Astrocyte (in vitro differentiated cells and primary cell): ENCODE data around the gene UBQLN4. TPM values are rescaled to one million over a fixed set of nuclear protein-coding genes. Genes with fewer than 3 reads are reported as not detected.

Experiments
- DNase-seq: peaks from one replicate; pipeline ENCODE4 v3.0.0-alpha.2; 2010; ENCODE audit warnings: low read depth
- FAIRE-seq: peaks from 2 replicates; lab custom pipeline; 2011; peaks lifted over from hg19 to GRCh38; lab: Jason Lieb, UNC
- H2AFZ ChIP-seq: 2 replicates; pipeline ENCODE4 v1.6.0; 2012; ENCODE audit warnings: low read depth, low read length, inconsistent platforms
- H3K27ac ChIP-seq: 2 replicates; pipeline ENCODE4 v1.5.1; 2011; ENCODE audit warnings: low read depth, low read length, inconsistent platforms
- H3K27me3 ChIP-seq: 2 replicates; pipeline ENCODE4 v1.6.0; 2011; ENCODE audit warnings: low read length, inconsistent platforms; ENCODE audit not compliant: insufficient read depth
- H3K36me3 ChIP-seq: 2 replicates; pipeline ENCODE4 v1.5.1; 2011; ENCODE audit warnings: low read length, inconsistent platforms; ENCODE audit not compliant: insufficient read depth
- H3K4me1 ChIP-seq: 2 replicates; pipeline ENCODE4 v1.5.1; 2011; ENCODE audit warnings: low read length, inconsistent platforms; ENCODE audit not compliant: insufficient read depth
- H3K4me2 ChIP-seq: 2 replicates; pipeline ENCODE4 v1.6.0; 2012; ENCODE audit warnings: low read length, inconsistent platforms
- H3K4me3 ChIP-seq: 2 replicates; pipeline ENCODE4 v1.5.1; 2011; ENCODE audit warnings: low read depth, mild to moderate bottlenecking, low read length, inconsistent platforms; ENCODE audit not compliant: insufficient read depth
- H3K79me2 ChIP-seq: 2 replicates; pipeline ENCODE4 v1.6.0; 2012; ENCODE audit warnings: mild to moderate bottlenecking, low read length, inconsistent platforms; ENCODE audit not compliant: insufficient read depth
- H3K9ac ChIP-seq: 2 replicates; pipeline ENCODE4 v1.6.0; 2012; ENCODE audit warnings: mild to moderate bottlenecking, low read length, inconsistent platforms
- H3K9me3 ChIP-seq: 2 replicates; pipeline ENCODE4 v1.5.1; 2012; ENCODE audit warnings: low read depth, mild to moderate bottlenecking, low read length, inconsistent platforms; ENCODE audit not compliant: insufficient read depth
- H4K20me1 ChIP-seq: 2 replicates; pipeline ENCODE4 v1.6.0; 2012; ENCODE audit warnings: low read length, inconsistent platforms; ENCODE audit not compliant: insufficient read depth
- H3K27ac Mint-ChIP-seq: one replicate; pipeline ENCODE4 v1.8.0; 2021; ENCODE audit warnings: mild to moderate bottlenecking, mixed read lengths; ENCODE audit not compliant: unreplicated experiment
- H3K27me3 Mint-ChIP-seq: one replicate; pipeline ENCODE4 v1.8.0; 2021; ENCODE audit warnings: low read depth, mixed read lengths; ENCODE audit not compliant: unreplicated experiment
- H3K36me3 Mint-ChIP-seq: one replicate; pipeline ENCODE4 v1.8.0; 2021; ENCODE audit warnings: low read depth, mixed read lengths; ENCODE audit not compliant: unreplicated experiment
- H3K4me1 Mint-ChIP-seq: one replicate; pipeline ENCODE4 v1.8.0; 2021; ENCODE audit warnings: low read depth, mixed read lengths; ENCODE audit not compliant: unreplicated experiment
- H3K4me3 Mint-ChIP-seq: one replicate; pipeline ENCODE4 v1.8.0; 2021; ENCODE audit warnings: mild to moderate bottlenecking, moderate library complexity, mixed read lengths; ENCODE audit not compliant: unreplicated experiment
- H3K9me3 Mint-ChIP-seq: one replicate; pipeline ENCODE4 v1.8.0; 2021; ENCODE audit warnings: mild to moderate bottlenecking, mixed read lengths; ENCODE audit not compliant: unreplicated experiment
- CTCF ChIP-seq: IDR thresholded peaks from 2 replicates; pipeline ENCODE4 v1.5.1; 2011; ENCODE audit warnings: low read depth, mild to moderate bottlenecking, inconsistent platforms, low read length, moderate library complexity; ENCODE audit not compliant: insufficient read depth
- EZH2 ChIP-seq: IDR thresholded peaks from 2 replicates; pipeline ENCODE4 v1.6.1; 2012; ENCODE audit warnings: mild to moderate bottlenecking, low read length, inconsistent platforms; ENCODE audit not compliant: insufficient read depth
- total RNA-seq: library from RNA; stranded (reverse); gene quantifications from 2 replicates; pipeline ENCODE4 v1.2.1, GENCODE V29; 2021

UBQLN4 gene
- total RNA-seq, 1 donor from 2014 or later, result 40.0 TPM

DNA sequence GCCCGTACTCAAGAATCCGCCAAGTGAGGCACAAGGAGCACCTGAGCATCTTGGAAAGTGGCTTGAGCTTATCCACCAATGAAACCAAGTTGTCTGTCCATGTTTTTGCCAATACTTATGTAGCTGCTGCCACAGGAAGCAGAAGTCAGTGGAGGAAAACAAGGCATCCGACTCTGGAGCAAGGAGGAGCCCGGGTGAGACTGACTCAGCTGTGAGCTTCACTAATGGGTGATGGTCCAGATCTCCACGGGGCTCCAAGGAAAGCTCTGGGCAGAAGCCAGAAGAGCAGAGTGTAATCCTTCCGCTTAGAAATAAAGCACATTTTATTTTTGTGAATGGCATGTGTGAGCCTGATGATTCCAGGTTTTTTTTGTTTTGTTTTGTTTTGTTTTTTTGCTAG, 20.6 kb downstream of the UBQLN4 start:
- no peak for FAIRE-seq
- no peak overlapping the region for H3K4me3 ChIP-seq
- Mint-ChIP-seq H3K4me1 (no peaks in the 10 kb centered on the region), H3K9me3 (no peaks in the 10 kb centered on the region), H3K4me3 (no peak overlapping the region), H3K36me3 (peaks cover 3% of the 10 kb centered on the region), H3K27me3 (no peaks in the 10 kb centered on the region), H3K27ac (no peak overlapping the region)
- H3K36me3 ChIP-seq, result no peaks in the 10 kb centered on the region
- no peak for DNase-seq
- H3K79me2 ChIP-seq, result no peaks in the 10 kb centered on the region
- H3K4me2 ChIP-seq, result no peak overlapping the region
- no peaks in the 10 kb centered on the region for H3K27me3 ChIP-seq
- H2AFZ ChIP-seq, result no peak overlapping the region
- TF ChIP-seq EZH2, result no peak
- TF ChIP-seq CTCF, result no peak
- no peaks in the 10 kb centered on the region for H3K9me3 ChIP-seq
- H3K4me1 ChIP-seq, result peaks cover 2% of the 10 kb centered on the region
- H3K9ac ChIP-seq, result no peak overlapping the region
- no peak overlapping the region for H3K27ac ChIP-seq
- no peaks in the 10 kb centered on the region for H4K20me1 ChIP-seq

DNA sequence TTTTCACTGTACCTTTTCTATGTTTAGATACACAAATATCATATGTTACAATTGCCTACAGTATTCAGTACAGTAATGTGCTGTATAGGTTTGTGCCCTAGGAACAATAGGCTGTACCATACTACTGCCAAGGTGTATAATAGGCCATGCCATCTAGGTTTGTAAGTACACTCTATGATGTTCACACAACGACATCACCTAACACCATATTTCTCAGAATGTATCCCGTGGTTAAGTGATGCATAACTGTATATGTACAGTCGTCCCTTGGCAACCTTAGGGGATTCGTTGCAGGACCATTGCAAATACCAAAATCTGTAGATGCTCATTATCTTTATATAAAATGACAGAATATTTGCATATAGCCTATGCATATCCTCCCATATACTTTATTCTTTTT, 27.0 kb downstream of the UBQLN4 start:
- H3K27ac ChIP-seq, result no peak overlapping the region
- no peaks in the 10 kb centered on the region for H3K36me3 ChIP-seq
- no peaks in the 10 kb centered on the region for H3K9me3 Mint-ChIP-seq
- H3K9me3 ChIP-seq, result no peaks in the 10 kb centered on the region
- H3K79me2 ChIP-seq, result no peaks in the 10 kb centered on the region
- no peak overlapping the region for H3K4me3 ChIP-seq
- no peak overlapping the region for H3K4me3 Mint-ChIP-seq
- no peaks in the 10 kb centered on the region for H4K20me1 ChIP-seq
- H3K4me1 ChIP-seq, result peaks cover 2% of the 10 kb centered on the region
- H2AFZ ChIP-seq, result no peak overlapping the region
- DNase-seq (no peak), FAIRE-seq (no peak)
- TF ChIP-seq CTCF (no peak), EZH2 (no peak)
- H3K4me2 ChIP-seq, result no peak overlapping the region
- no peak overlapping the region for H3K9ac ChIP-seq
- no peaks in the 10 kb centered on the region for H3K4me1 Mint-ChIP-seq
- H3K36me3 Mint-ChIP-seq, result no peaks in the 10 kb centered on the region
- H3K27ac Mint-ChIP-seq, result no peak overlapping the region
- peaks cover 19% of the 10 kb centered on the region for H3K27me3 Mint-ChIP-seq
- H3K27me3 ChIP-seq, result no peaks in the 10 kb centered on the region

- H3K27ac Mint-ChIP-seq, result no peak overlapping the region
- peak overlapping the region; percentile 19 for H3K4me2 ChIP-seq
These were observed 27.7 kb downstream of the UBQLN4 start for GRCh38 chr1:156025876-156026275.

More at GRCh38 chr1:156025876-156026275, 27.7 kb downstream of the UBQLN4 start:
- Histone ChIP-seq H2AFZ (peak overlapping the region; percentile 59), H3K27ac (no peak overlapping the region), H4K20me1 (no peaks in the 10 kb centered on the region), H3K4me3 (no peak overlapping the region), H3K36me3 (no peaks in the 10 kb centered on the region), H3K9me3 (no peaks in the 10 kb centered on the region), H3K4me1 (peaks cover 5% of the 10 kb centered on the region), H3K9ac (no peak overlapping the region), H3K79me2 (no peaks in the 10 kb centered on the region), H3K27me3 (no peaks in the 10 kb centered on the region)
- peak; percentile 54 for TF ChIP-seq CTCF
- no peak for TF ChIP-seq EZH2
- Mint-ChIP-seq H3K9me3 (no peaks in the 10 kb centered on the region), H3K36me3 (no peaks in the 10 kb centered on the region), H3K4me1 (no peaks in the 10 kb centered on the region), H3K4me3 (no peak overlapping the region), H3K27me3 (peaks cover 19% of the 10 kb centered on the region)
- DNase-seq (peak; percentile 23), FAIRE-seq (no peak)
